LNCAP (cell line): ENCODE results near the gene CFAP61.

Experiments used
- TF ChIP-seq, protein P1 (sequence below): fragments of 450-650 bp; IDR thresholded peaks from 2 replicates; pipeline ENCODE4 v1.5.1; 2017; ENCODE audit warnings: mild to moderate bottlenecking

CFAP61 gene

DNA sequence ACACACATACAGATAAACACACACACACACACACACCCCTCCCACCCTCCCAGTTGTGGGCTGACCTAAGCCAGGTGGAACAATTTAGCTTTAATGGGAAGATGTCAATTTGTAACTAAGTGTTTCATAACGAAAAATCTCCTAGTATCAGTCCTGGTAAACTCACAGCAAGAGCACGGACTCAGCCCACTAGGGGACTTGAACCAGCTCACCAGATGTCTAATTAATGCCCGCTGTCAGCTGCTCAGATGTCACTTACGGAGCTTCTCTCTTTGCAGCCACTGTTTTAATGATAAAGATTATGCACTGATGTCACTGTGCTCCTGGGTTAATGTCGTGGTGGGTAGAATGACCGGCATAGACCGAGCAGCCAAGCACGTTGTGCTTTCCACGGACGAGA lies 199.0 kb downstream of the CFAP61 start:
- TF ChIP-seq, protein P1, sequence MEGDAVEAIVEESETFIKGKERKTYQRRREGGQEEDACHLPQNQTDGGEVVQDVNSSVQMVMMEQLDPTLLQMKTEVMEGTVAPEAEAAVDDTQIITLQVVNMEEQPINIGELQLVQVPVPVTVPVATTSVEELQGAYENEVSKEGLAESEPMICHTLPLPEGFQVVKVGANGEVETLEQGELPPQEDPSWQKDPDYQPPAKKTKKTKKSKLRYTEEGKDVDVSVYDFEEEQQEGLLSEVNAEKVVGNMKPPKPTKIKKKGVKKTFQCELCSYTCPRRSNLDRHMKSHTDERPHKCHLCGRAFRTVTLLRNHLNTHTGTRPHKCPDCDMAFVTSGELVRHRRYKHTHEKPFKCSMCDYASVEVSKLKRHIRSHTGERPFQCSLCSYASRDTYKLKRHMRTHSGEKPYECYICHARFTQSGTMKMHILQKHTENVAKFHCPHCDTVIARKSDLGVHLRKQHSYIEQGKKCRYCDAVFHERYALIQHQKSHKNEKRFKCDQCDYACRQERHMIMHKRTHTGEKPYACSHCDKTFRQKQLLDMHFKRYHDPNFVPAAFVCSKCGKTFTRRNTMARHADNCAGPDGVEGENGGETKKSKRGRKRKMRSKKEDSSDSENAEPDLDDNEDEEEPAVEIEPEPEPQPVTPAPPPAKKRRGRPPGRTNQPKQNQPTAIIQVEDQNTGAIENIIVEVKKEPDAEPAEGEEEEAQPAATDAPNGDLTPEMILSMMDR, result no peak

- TF ChIP-seq, protein P1, result no peak
These were observed 199.5 kb downstream of the CFAP61 start for GRCh38 chr20:20251836-20252235.

- TF ChIP-seq, protein P1, result no peak
These were observed 200.9 kb downstream of the CFAP61 start for GRCh38 chr20:20253039-20253743.

DNA sequence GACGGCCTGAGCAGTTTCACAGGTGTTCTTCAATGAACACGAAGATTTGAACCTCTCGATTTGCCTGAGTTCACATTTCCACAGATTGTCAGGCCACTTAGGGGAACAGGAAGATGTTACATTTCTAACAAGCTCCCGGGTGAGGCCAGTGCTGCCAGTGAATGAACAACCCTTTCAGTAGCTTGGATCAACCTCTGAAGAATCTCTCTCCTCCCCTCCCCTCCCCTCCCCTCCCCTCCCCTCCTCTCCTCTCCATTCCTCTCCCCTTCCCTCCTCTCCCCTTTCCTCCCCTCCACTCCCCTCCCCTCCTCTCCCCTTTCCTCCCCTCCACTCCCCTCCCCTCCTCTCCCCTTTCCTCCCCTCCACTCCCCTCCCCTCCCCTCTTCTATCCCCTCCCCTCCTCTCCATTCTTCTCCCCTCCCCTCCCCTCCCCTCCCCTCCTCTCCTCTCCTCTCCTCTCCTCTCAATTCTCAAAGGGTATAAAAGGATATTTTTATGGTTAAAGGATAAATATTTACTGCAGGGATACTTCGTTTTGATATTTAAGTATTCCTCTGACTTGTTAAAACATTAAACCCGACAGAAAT lies 201.5 kb downstream of the CFAP61 start:
- TF ChIP-seq, protein P1, result no peak

- TF ChIP-seq, protein P1, result no peak
These were observed 202.8 kb downstream of the CFAP61 start for GRCh38 chr20:20255099-20255498.

DNA sequence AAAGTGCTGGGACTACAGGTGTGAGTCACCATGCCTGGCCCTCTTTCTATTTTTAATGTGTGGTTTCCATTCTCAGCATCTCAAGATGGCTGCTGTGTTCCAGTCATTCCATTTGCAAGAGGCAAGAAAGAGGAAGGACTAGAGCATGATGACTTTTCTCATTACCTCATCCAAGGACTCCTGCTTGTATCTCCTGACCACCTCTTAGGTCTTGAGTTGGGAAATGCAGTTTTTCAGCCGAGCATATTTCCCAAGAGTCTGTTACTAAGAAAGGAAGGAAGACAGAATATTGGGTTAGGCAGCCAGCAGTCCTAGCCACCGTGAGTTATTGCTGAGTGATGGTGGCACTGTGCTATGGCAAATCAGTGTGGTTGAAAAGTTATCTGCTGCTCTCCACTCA lies 207.2 kb downstream of the CFAP61 start:
- TF ChIP-seq, protein P1, result no peak

DNA sequence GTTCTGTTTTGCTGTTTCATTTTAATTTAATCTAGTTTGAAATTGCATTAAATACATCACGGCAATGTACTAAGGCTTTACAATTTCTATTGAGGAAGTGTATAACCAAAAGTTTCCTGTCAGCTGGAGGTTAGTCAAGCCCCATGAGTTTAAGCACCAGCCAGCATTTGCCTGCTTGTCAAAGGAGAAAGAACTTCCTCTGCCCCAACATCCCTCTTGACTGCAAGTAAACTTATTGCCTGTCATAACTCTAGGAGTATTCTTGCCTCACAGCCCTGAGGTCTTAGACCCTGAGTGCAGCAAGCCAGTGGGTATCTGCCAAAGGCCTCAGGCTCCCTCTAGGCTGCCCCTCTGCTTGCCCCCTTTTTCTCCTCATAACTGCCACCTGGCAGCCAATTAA lies 208.8 kb downstream of the CFAP61 start:
- TF ChIP-seq, protein P1, result no peak
